HCT116 (cell line): ENCODE measurements around the gene PLVAP.
A peak's percentile ranks its signal among the peaks of the same experiment; 100 is the strongest.

ENCODE experiments used
- EZH2 ChIP-seq: fragments of 200-600 bp; sonication (generic); IDR thresholded peaks from 2 replicates; pipeline ENCODE4 v1.6.1; 2017; ENCODE audit warnings: antibody characterized with exemption, mixed run types
- EZH2phosphoT487 ChIP-seq: fragments of 200-600 bp; IDR thresholded peaks from 2 replicates; pipeline ENCODE4 v1.6.1; 2018; ENCODE audit warnings: antibody characterized with exemption, borderline replicate concordance
- MAX ChIP-seq: IDR thresholded peaks from 2 replicates; pipeline ENCODE4 v1.6.1; 2012
- POLR2A ChIP-seq: IDR thresholded peaks from 2 replicates; pipeline ENCODE4 v1.7.0; 2011; ENCODE audit warnings: borderline replicate concordance; ENCODE audit not compliant: insufficient read depth, insufficient read length; ENCODE audit errors: extremely low read depth
- POLR2AphosphoS5 ChIP-seq: IDR thresholded peaks from 2 replicates; pipeline ENCODE4 v1.6.1; 2011; ENCODE audit warnings: mild to moderate bottlenecking, low read depth, low read length, moderate library complexity
- RAD21 ChIP-seq: IDR thresholded peaks from 2 replicates; pipeline ENCODE4 v1.6.1; 2012; ENCODE audit warnings: low read depth, mild to moderate bottlenecking
- SRF ChIP-seq: IDR thresholded peaks from 2 replicates; pipeline ENCODE4 v1.6.1; 2012; ENCODE audit warnings: low read depth
- YY1 ChIP-seq: IDR thresholded peaks from 2 replicates; pipeline ENCODE4 v1.6.1; 2011; ENCODE audit warnings: low read length, low read depth, moderate library complexity, mild to moderate bottlenecking; ENCODE audit not compliant: insufficient replicate concordance; ENCODE audit errors: extremely low read depth
- TF ChIP-seq, protein P1 (sequence below), 3 experiments: fragments of 200-600 bp in 1 of 3; sonication (generic) in 1 of 3; IDR thresholded peaks in 2 of 3; conservative IDR thresholded peaks in 1 of 3; 2 replicates each; pipeline ENCODE4 v1.5.1; 2012 to 2017; ENCODE audit warnings: low read depth in 2 of 3, low read length in 2 of 3, antibody characterized with exemption in 1 of 3, borderline replicate concordance in 1 of 3, control low read depth in 1 of 3, mild to moderate bottlenecking in 1 of 3, mixed read lengths in 1 of 3, mixed run types in 1 of 3, moderate library complexity in 1 of 3; ENCODE audit not compliant: insufficient read depth in 1 of 3
- TF ChIP-seq, protein P2 (sequence below): IDR thresholded peaks from 2 replicates; pipeline ENCODE4 v1.6.1; 2011; ENCODE audit warnings: mild to moderate bottlenecking, low read length, moderate library complexity; ENCODE audit not compliant: insufficient replicate concordance; ENCODE audit errors: extremely low read depth

DNA sequence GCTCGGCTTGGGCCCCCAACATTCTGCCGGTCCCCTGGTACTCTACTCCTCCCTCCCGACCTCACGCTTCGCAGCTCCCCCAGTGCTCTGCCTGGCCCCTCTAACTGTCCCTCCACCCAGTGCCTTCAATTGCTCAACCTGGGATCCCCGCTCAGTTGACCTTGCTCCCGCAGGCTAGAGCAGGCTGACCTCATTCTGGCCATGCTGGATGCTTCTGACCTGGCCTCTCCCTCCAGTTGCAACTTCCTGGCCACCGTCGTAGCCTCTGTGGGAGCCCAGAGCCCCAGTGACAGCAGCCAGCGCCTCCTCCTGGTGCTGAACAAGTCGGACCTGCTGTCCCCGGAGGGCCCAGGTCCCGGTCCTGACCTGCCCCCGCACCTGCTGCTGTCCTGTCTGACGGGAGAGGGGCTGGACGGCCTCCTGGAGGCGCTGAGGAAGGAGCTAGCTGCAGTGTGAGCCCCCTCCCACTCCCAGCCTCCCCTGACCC is 36.2 kb downstream of the PLVAP start:
- TF ChIP-seq, protein P1, sequence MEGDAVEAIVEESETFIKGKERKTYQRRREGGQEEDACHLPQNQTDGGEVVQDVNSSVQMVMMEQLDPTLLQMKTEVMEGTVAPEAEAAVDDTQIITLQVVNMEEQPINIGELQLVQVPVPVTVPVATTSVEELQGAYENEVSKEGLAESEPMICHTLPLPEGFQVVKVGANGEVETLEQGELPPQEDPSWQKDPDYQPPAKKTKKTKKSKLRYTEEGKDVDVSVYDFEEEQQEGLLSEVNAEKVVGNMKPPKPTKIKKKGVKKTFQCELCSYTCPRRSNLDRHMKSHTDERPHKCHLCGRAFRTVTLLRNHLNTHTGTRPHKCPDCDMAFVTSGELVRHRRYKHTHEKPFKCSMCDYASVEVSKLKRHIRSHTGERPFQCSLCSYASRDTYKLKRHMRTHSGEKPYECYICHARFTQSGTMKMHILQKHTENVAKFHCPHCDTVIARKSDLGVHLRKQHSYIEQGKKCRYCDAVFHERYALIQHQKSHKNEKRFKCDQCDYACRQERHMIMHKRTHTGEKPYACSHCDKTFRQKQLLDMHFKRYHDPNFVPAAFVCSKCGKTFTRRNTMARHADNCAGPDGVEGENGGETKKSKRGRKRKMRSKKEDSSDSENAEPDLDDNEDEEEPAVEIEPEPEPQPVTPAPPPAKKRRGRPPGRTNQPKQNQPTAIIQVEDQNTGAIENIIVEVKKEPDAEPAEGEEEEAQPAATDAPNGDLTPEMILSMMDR (IDR thresholded peaks at IDR 0.05 in 2 of 3, conservative IDR thresholded peaks at IDR 0.05 in 1 of 3; ENCODE audit: borderline replicate concordance in 1 of 3, insufficient read depth in 1 of 3, low read depth in 2 of 3, low read length in 2 of 3) = peak in 2 of 3 experiments; percentile 9 to 37; a peak in 2 of 6 replicates
- TF ChIP-seq POLR2AphosphoS5 = no peak
- TF ChIP-seq SRF = no peak
- TF ChIP-seq, protein P2, sequence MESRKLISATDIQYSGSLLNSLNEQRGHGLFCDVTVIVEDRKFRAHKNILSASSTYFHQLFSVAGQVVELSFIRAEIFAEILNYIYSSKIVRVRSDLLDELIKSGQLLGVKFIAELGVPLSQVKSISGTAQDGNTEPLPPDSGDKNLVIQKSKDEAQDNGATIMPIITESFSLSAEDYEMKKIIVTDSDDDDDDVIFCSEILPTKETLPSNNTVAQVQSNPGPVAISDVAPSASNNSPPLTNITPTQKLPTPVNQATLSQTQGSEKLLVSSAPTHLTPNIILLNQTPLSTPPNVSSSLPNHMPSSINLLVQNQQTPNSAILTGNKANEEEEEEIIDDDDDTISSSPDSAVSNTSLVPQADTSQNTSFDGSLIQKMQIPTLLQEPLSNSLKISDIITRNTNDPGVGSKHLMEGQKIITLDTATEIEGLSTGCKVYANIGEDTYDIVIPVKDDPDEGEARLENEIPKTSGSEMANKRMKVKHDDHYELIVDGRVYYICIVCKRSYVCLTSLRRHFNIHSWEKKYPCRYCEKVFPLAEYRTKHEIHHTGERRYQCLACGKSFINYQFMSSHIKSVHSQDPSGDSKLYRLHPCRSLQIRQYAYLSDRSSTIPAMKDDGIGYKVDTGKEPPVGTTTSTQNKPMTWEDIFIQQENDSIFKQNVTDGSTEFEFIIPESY = no peak
- TF ChIP-seq MAX = no peak
- no peak for TF ChIP-seq POLR2A
- no peak for TF ChIP-seq EZH2
- no peak for TF ChIP-seq EZH2phosphoT487
- TF ChIP-seq RAD21 = no peak
- no peak for TF ChIP-seq YY1
